Karpas-422 (cell line): ENCODE results near the gene SRL. TPM values are rescaled to one million over a fixed set of nuclear protein-coding genes. Genes with fewer than 3 reads are reported as not detected.

ENCODE experiments used
- DNase-seq: peaks from one replicate; pipeline ENCODE4 v3.0.0-alpha.2; 2015
- H2AFZ ChIP-seq: fragments of 200-600 bp; sonication (generic); 2 replicates; pipeline ENCODE4 v1.6.1; 2014; ENCODE audit warnings: antibody characterized with exemption, low read length, mixed read lengths
- H3K27ac ChIP-seq: fragments of 200-600 bp; sonication (generic); 2 replicates; pipeline ENCODE4 v1.5.1; 2014; ENCODE audit warnings: mild to moderate bottlenecking, low read length, moderate library complexity
- H3K27me3 ChIP-seq: fragments of 200-600 bp; sonication (generic); 2 replicates; pipeline ENCODE4 v1.6.1; 2014; ENCODE audit warnings: low read length, mixed read lengths
- H3K36me3 ChIP-seq: fragments of 200-600 bp; sonication (generic); 2 replicates; pipeline ENCODE4 v1.6.1; 2014; ENCODE audit warnings: low read length, mixed read lengths; ENCODE audit not compliant: insufficient read depth
- H3K4me1 ChIP-seq: fragments of 200-600 bp; sonication (generic); 2 replicates; pipeline ENCODE4 v1.6.1; 2014; ENCODE audit warnings: mild to moderate bottlenecking, low read length, mixed read lengths
- H3K4me2 ChIP-seq: fragments of 200-600 bp; sonication (generic); 2 replicates; pipeline ENCODE4 v1.6.1; 2014; ENCODE audit warnings: low read length, low read depth, mild to moderate bottlenecking; ENCODE audit not compliant: poor library complexity, severe bottlenecking
- H3K4me3 ChIP-seq: fragments of 200-600 bp; sonication (generic); 2 replicates; pipeline ENCODE4 v1.5.1; 2014; ENCODE audit warnings: mild to moderate bottlenecking, antibody characterized with exemption, low read length, mixed read lengths
- H3K79me2 ChIP-seq: fragments of 200-600 bp; sonication (generic); 2 replicates; pipeline ENCODE4 v1.6.1; 2014; ENCODE audit warnings: mild to moderate bottlenecking, low read length, mixed read lengths
- H3K9ac ChIP-seq: fragments of 200-600 bp; sonication (generic); 2 replicates; pipeline ENCODE4 v1.6.0; 2014; ENCODE audit warnings: low read length
- H3K9me2 ChIP-seq: fragments of 200-600 bp; sonication (generic), shearing (Covaris generic); replicated peaks from 2 replicates; pipeline ENCODE4 v1.6.0; 2014; ENCODE audit warnings: mild to moderate bottlenecking, low read length, moderate library complexity; ENCODE audit not compliant: insufficient read depth
- H3K9me3 ChIP-seq: fragments of 300-700, 200-600 bp; sonication (generic); 2 replicates; pipeline ENCODE4 v1.6.1; 2014; ENCODE audit warnings: low read length, mixed read lengths
- H4K20me1 ChIP-seq: fragments of 200-600 bp; sonication (generic); 2 replicates; pipeline ENCODE4 v1.6.1; 2014; ENCODE audit warnings: mild to moderate bottlenecking, antibody characterized with exemption, low read length, low read depth; ENCODE audit not compliant: insufficient read depth
- total RNA-seq: library from RNA; depleted of rRNA; stranded (reverse); fragments of >200 nt; shearing (Covaris generic); gene quantifications from 2 replicates; pipeline ENCODE4 v1.2.3, GENCODE V29; 2014; ENCODE audit warnings: low replicate concordance

The SRL gene
- total RNA-seq, 1 experiment from 2014 or later = 0.11 TPM

DNA sequence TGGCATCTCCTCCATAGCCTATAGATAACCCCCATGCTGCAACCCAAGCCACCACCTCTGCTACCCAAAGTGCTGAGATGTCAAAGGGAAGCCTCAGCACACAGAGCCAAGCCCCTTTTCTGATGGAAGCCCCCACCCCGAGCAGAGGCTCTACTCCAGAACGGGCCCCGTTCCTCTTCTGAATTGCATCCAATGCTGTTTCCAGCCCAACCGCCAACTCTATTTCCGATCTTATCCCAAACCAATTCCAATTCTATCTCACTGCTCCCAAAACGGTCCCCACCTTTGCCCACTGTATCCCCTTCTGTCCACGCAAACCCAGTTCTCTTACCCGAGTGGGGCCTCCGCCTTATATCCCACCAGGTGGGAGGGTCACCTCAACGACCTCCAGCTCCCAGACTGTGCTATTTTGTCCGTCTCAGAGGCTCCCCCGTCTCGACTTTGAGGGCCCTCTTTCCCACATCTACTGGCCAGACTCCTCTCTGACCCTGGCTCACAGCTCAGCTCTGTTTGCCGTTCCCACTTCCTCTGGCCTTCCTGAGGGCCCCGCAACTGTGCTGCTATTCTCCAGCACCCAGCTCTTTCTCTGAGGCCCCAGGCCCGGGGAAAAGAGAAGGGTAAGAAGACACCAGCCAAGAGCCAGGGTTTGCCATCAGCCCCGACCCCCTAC is 487 bp downstream of the SRL start:
- no peaks in the 10 kb centered on the region for H3K36me3 ChIP-seq
- no peak overlapping the region for H3K9ac ChIP-seq
- H3K27me3 ChIP-seq = no peaks in the 10 kb centered on the region
- H3K79me2 ChIP-seq = no peaks in the 10 kb centered on the region
- H3K9me3 ChIP-seq = no peaks in the 10 kb centered on the region
- H4K20me1 ChIP-seq = no peaks in the 10 kb centered on the region
- H3K4me3 ChIP-seq = no peak overlapping the region
- no peaks in the 10 kb centered on the region for H3K4me1 ChIP-seq
- DNase-seq = no peak
- H2AFZ ChIP-seq = no peak overlapping the region
- no peak overlapping the region for H3K4me2 ChIP-seq
- no peaks in the 10 kb centered on the region for H3K9me2 ChIP-seq
- H3K27ac ChIP-seq = no peak overlapping the region

DNA sequence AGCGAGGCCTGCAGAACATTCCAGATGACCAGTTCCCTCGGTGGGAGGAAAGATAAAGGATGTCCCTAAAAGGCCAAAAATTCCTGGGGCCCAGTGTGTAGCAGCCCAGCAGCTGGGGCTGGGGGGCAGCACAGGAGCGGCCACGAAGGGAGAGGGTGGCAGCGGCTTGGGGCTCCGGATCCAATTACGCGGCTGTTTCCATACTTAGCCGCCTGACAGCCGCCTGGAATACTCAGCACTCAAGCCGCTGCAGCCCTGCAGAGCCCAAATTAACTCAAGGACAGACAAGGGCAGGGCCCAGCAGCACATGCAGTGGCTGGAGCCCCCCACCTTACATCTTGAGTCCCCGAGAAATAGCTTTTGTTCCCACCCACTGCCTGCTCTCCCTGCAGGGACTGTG is 1.3 kb downstream of the SRL start:
- no peak overlapping the region for H3K9ac ChIP-seq
- no peaks in the 10 kb centered on the region for H3K9me3 ChIP-seq
- H3K27ac ChIP-seq = no peak overlapping the region
- H3K4me1 ChIP-seq = no peaks in the 10 kb centered on the region
- no peaks in the 10 kb centered on the region for H3K36me3 ChIP-seq
- no peak for DNase-seq
- no peaks in the 10 kb centered on the region for H3K79me2 ChIP-seq
- H3K9me2 ChIP-seq = no peaks in the 10 kb centered on the region
- no peak overlapping the region for H3K4me3 ChIP-seq
- no peak overlapping the region for H2AFZ ChIP-seq
- no peaks in the 10 kb centered on the region for H4K20me1 ChIP-seq
- H3K27me3 ChIP-seq = no peaks in the 10 kb centered on the region
- H3K4me2 ChIP-seq = no peak overlapping the region

- no peak for DNase-seq
- no peak overlapping the region for H3K4me2 ChIP-seq
These were observed 2.2 kb downstream of the SRL start for GRCh38 chr16:4239682-4240175.

DNA sequence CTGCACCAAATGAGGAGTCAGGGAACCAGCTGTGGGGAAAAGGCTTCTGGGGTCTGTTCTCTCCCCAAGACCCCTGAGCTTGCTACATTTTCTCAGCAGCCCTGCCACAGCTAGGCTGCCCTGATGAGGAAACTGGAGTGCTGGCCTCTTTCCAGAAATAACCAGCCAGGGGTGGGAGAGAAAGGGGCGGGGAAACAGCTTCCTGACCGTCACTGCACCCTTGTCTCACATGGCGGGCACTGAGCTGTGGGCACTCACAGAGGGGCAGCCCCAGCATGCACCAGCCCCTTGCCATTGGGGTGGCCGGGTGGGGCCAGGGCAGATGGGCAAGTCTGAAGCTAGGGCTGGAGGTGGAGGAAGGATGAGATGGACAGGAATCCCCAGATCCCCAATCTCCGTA is 2.9 kb downstream of the SRL start:
- Histone ChIP-seq H3K9ac (no peak overlapping the region), H2AFZ (no peak overlapping the region)

More at GRCh38 chr16:4239682-4240175, 2.2 kb downstream of the SRL start:
- no peak overlapping the region for H3K4me3 ChIP-seq
- H3K9me3 ChIP-seq = no peaks in the 10 kb centered on the region
- no peak overlapping the region for H3K27ac ChIP-seq
- H3K9me2 ChIP-seq = no peaks in the 10 kb centered on the region
- H3K27me3 ChIP-seq = no peaks in the 10 kb centered on the region
- H4K20me1 ChIP-seq = no peaks in the 10 kb centered on the region
- H3K79me2 ChIP-seq = no peaks in the 10 kb centered on the region
- no peak overlapping the region for H2AFZ ChIP-seq
- no peaks in the 10 kb centered on the region for H3K36me3 ChIP-seq
- H3K4me1 ChIP-seq = no peaks in the 10 kb centered on the region
- no peak overlapping the region for H3K9ac ChIP-seq

GRCh38 chr16:4233431-4233830 is 8.4 kb downstream of the SRL start:
- Histone ChIP-seq H3K9ac (no peak overlapping the region), H3K4me2 (no peak overlapping the region), H4K20me1 (no peaks in the 10 kb centered on the region), H3K36me3 (no peaks in the 10 kb centered on the region), H2AFZ (no peak overlapping the region), H3K4me3 (no peak overlapping the region), H3K9me2 (no peaks in the 10 kb centered on the region), H3K4me1 (no peaks in the 10 kb centered on the region), H3K27ac (no peak overlapping the region), H3K27me3 (no peaks in the 10 kb centered on the region), H3K9me3 (no peaks in the 10 kb centered on the region), H3K79me2 (no peaks in the 10 kb centered on the region)
- no peak for DNase-seq

More for the DNA sequence above, 2.9 kb downstream of the SRL start:
- DNase-seq = no peak
- Histone ChIP-seq H3K4me3 (no peak overlapping the region), H3K27ac (no peak overlapping the region), H3K4me1 (no peaks in the 10 kb centered on the region), H4K20me1 (no peaks in the 10 kb centered on the region), H3K36me3 (no peaks in the 10 kb centered on the region), H3K9me2 (no peaks in the 10 kb centered on the region), H3K79me2 (no peaks in the 10 kb centered on the region), H3K9me3 (no peaks in the 10 kb centered on the region), H3K27me3 (no peaks in the 10 kb centered on the region), H3K4me2 (no peak overlapping the region)

GRCh38 chr16:4232541-4233386 is 9.1 kb downstream of the SRL start:
- Histone ChIP-seq H3K4me3 (no peak overlapping the region), H3K4me2 (no peak overlapping the region), H3K79me2 (no peaks in the 10 kb centered on the region), H3K9ac (no peak overlapping the region), H3K4me1 (no peaks in the 10 kb centered on the region), H3K27me3 (no peaks in the 10 kb centered on the region), H4K20me1 (no peaks in the 10 kb centered on the region), H3K9me3 (no peaks in the 10 kb centered on the region), H3K9me2 (no peaks in the 10 kb centered on the region), H2AFZ (no peak overlapping the region), H3K36me3 (no peaks in the 10 kb centered on the region), H3K27ac (no peak overlapping the region)
- no peak for DNase-seq

GRCh38 chr16:4231886-4232285 is 10.0 kb downstream of the SRL start:
- Histone ChIP-seq H3K9me2 (no peaks in the 10 kb centered on the region), H3K27ac (no peak overlapping the region), H4K20me1 (no peaks in the 10 kb centered on the region), H3K27me3 (no peaks in the 10 kb centered on the region), H3K4me2 (no peak overlapping the region), H3K4me1 (no peaks in the 10 kb centered on the region), H2AFZ (no peak overlapping the region), H3K9ac (no peak overlapping the region), H3K36me3 (no peaks in the 10 kb centered on the region), H3K4me3 (no peak overlapping the region), H3K79me2 (no peaks in the 10 kb centered on the region), H3K9me3 (no peaks in the 10 kb centered on the region)
- DNase-seq = no peak

- Histone ChIP-seq H2AFZ (no peak overlapping the region), H3K79me2 (no peaks in the 10 kb centered on the region), H3K27me3 (no peaks in the 10 kb centered on the region), H3K4me1 (no peaks in the 10 kb centered on the region), H3K27ac (no peak overlapping the region), H3K9me2 (no peaks in the 10 kb centered on the region), H3K36me3 (no peaks in the 10 kb centered on the region), H3K9me3 (no peaks in the 10 kb centered on the region), H3K4me3 (no peak overlapping the region), H3K9ac (no peak overlapping the region), H4K20me1 (no peaks in the 10 kb centered on the region), H3K4me2 (no peak overlapping the region)
- no peak for DNase-seq
These were observed 10.5 kb downstream of the SRL start for GRCh38 chr16:4231367-4231766.
